H9 (cell line): ENCODE data around the gene RGS9. TPM values are rescaled to one million over a fixed set of nuclear protein-coding genes. Genes with fewer than 3 reads are reported as not detected.

Experiments used
- DNase-seq: peaks from one replicate; pipeline ENCODE4 v3.0.0-alpha.2; 2017
- H2AFZ ChIP-seq: one replicate; pipeline ENCODE4 v1.6.1; 2013; ENCODE audit warnings: mild to moderate bottlenecking, low read length, control low read depth, moderate library complexity
- H2AK5ac ChIP-seq: 2 replicates; pipeline ENCODE4 v1.6.1; 2013; ENCODE audit warnings: low read length, control low read depth, mixed read lengths; ENCODE audit not compliant: insufficient read length
- H2BK120ac ChIP-seq: one replicate; pipeline ENCODE4 v1.6.1; 2013; ENCODE audit warnings: low read depth, mild to moderate bottlenecking, low read length, control low read depth, inconsistent platforms; ENCODE audit not compliant: poor library complexity, severe bottlenecking
- H2BK12ac ChIP-seq: 2 replicates; pipeline ENCODE4 v1.6.1; 2013; ENCODE audit warnings: low read length, control low read depth, mixed read lengths, low read depth; ENCODE audit not compliant: insufficient read length
- H2BK15ac ChIP-seq: 2 replicates; pipeline ENCODE4 v1.6.1; 2013; ENCODE audit warnings: low read depth, low read length, control low read depth
- H2BK20ac ChIP-seq: one replicate; pipeline ENCODE4 v1.6.1; 2013; ENCODE audit warnings: low read depth, mild to moderate bottlenecking, low read length, control low read depth, inconsistent platforms; ENCODE audit not compliant: poor library complexity, severe bottlenecking
- H2BK5ac ChIP-seq: 2 replicates; pipeline ENCODE4 v1.6.1; 2013; ENCODE audit warnings: low read length, control low read depth, mixed read lengths; ENCODE audit not compliant: insufficient read length
- H3K14ac ChIP-seq: 2 replicates; pipeline ENCODE4 v1.6.1; 2013; ENCODE audit warnings: low read length, control low read depth; ENCODE audit not compliant: insufficient read depth
- H3K18ac ChIP-seq: 2 replicates; pipeline ENCODE4 v1.6.1; 2013; ENCODE audit warnings: low read depth, mild to moderate bottlenecking, mixed read lengths, low read length, control low read depth; ENCODE audit not compliant: insufficient read length
- H3K23ac ChIP-seq: 2 replicates; pipeline ENCODE4 v1.6.1; 2013; ENCODE audit warnings: low read length, control low read depth, mixed read lengths, low read depth; ENCODE audit not compliant: insufficient read length
- H3K23me2 ChIP-seq: 2 replicates; pipeline ENCODE4 v1.6.1; 2013; ENCODE audit warnings: low read depth, mild to moderate bottlenecking, mixed read lengths, low read length, control low read depth; ENCODE audit not compliant: insufficient read length, poor library complexity, severe bottlenecking
- H3K27ac ChIP-seq: 2 replicates; pipeline ENCODE4 v1.5.1; 2013; ENCODE audit warnings: low read length, control low read depth, mixed read lengths, low read depth; ENCODE audit not compliant: insufficient read length
- H3K27me3 ChIP-seq: 2 replicates; pipeline ENCODE4 v1.6.1; 2013; ENCODE audit warnings: low read length, control low read depth, inconsistent platforms; ENCODE audit not compliant: insufficient read depth
- H3K4ac ChIP-seq: 2 replicates; pipeline ENCODE4 v1.6.1; 2013; ENCODE audit warnings: low read depth, mild to moderate bottlenecking, control low read depth, inconsistent platforms, low read length, moderate library complexity
- H3K4me1 ChIP-seq: 2 replicates; pipeline ENCODE4 v1.6.1; 2013; ENCODE audit warnings: low read length, control low read depth, inconsistent platforms; ENCODE audit not compliant: insufficient read depth
- H3K4me2 ChIP-seq: 2 replicates; pipeline ENCODE4 v1.6.1; 2013; ENCODE audit warnings: low read length, control low read depth, mixed read lengths; ENCODE audit not compliant: insufficient read length, insufficient read depth
- H3K56ac ChIP-seq: 2 replicates; pipeline ENCODE4 v1.6.1; 2013; ENCODE audit warnings: low read depth, mild to moderate bottlenecking, mixed read lengths, low read length, control low read depth; ENCODE audit not compliant: insufficient read length
- H3K79me1 ChIP-seq: 2 replicates; pipeline ENCODE4 v1.6.1; 2013; ENCODE audit warnings: low read depth, mild to moderate bottlenecking, moderate library complexity, low read length, control low read depth, inconsistent platforms; ENCODE audit not compliant: insufficient read depth, poor library complexity, severe bottlenecking
- H3K79me2 ChIP-seq: 2 replicates; pipeline ENCODE4 v1.6.1; 2013; ENCODE audit warnings: low read length, control low read depth, inconsistent platforms; ENCODE audit not compliant: insufficient read depth
- H3K9ac ChIP-seq: 2 replicates; pipeline ENCODE4 v1.6.1; 2013; ENCODE audit warnings: low read length, control low read depth, mixed read lengths; ENCODE audit not compliant: insufficient read length; ENCODE audit errors: extremely low read depth
- H3K9me3 ChIP-seq: one replicate; pipeline ENCODE4 v1.6.1; 2013; ENCODE audit warnings: low read depth, low read length, inconsistent platforms; ENCODE audit not compliant: control insufficient read depth
- H3T11ph ChIP-seq: one replicate; pipeline ENCODE4 v1.6.1; 2013; ENCODE audit warnings: mild to moderate bottlenecking, low read length, control low read depth, inconsistent platforms
- H4K20me1 ChIP-seq: one replicate; pipeline ENCODE4 v1.6.1; 2013; ENCODE audit not compliant: control insufficient read depth, insufficient read length, insufficient read depth
- H4K5ac ChIP-seq: 2 replicates; pipeline ENCODE4 v1.6.1; 2013; ENCODE audit warnings: low read depth, mild to moderate bottlenecking, mixed read lengths, low read length, control low read depth; ENCODE audit not compliant: insufficient read length
- H4K8ac ChIP-seq: replicated peaks from 2 replicates; pipeline ENCODE4 v1.6.1; 2013; ENCODE audit warnings: low read length, control low read depth, mixed read lengths, low read depth; ENCODE audit not compliant: insufficient read length
- H4K91ac ChIP-seq: 2 replicates; pipeline ENCODE4 v1.6.1; 2013; ENCODE audit warnings: low read depth, mild to moderate bottlenecking, moderate library complexity, mixed read lengths, low read length, control low read depth; ENCODE audit not compliant: insufficient read length
- H3K27ac Mint-ChIP-seq, 3 experiments: 2 replicates in 2 of 3; 3 replicates in 1 of 3; pipeline ENCODE4 v1.8.0; 2020 to 2021; ENCODE audit warnings: mixed read lengths in 3 of 3, mild to moderate bottlenecking in 1 of 3, moderate library complexity in 1 of 3
- H3K27me3 Mint-ChIP-seq: 2 replicates; pipeline ENCODE4 v1.8.0; 2021; ENCODE audit warnings: low read depth, mild to moderate bottlenecking, moderate library complexity, mixed read lengths
- H3K36me3 Mint-ChIP-seq, 3 experiments: 2 replicates in 2 of 3; 3 replicates in 1 of 3; pipeline ENCODE4 v1.8.0; 2020 to 2021; ENCODE audit warnings: low read depth in 3 of 3, mixed read lengths in 3 of 3; ENCODE audit not compliant: insufficient read depth in 1 of 3
- H3K4me1 Mint-ChIP-seq, 2 experiments: 2 replicates each; pipeline ENCODE4 v1.8.0; 2020; ENCODE audit warnings: mixed read lengths in 2 of 2
- H3K4me3 Mint-ChIP-seq, 2 experiments: 2 replicates in 1 of 2; 3 replicates in 1 of 2; pipeline ENCODE4 v1.8.0; 2020 to 2021; ENCODE audit warnings: mild to moderate bottlenecking in 2 of 2, mixed read lengths in 2 of 2, moderate library complexity in 1 of 2
- H3K9me3 Mint-ChIP-seq, 2 experiments: 2 replicates in 1 of 2; 3 replicates in 1 of 2; pipeline ENCODE4 v1.8.0; 2020; ENCODE audit warnings: mild to moderate bottlenecking in 2 of 2, mixed read lengths in 2 of 2, moderate library complexity in 1 of 2
- CTCF ChIP-seq: fragments of 200-600 bp; sonication (generic); conservative IDR thresholded peaks from 3 replicates; pipeline ENCODE4 v1.8.0; 2021; ENCODE audit warnings: antibody characterized with exemption, mild to moderate bottlenecking
- WGBS: extraction: QIAGEN DNeasy Blood & Tissue Kit; methylation state at CpG from one replicate; pipeline ENCODE4 v1.1.7; 2013; ENCODE audit warnings: missing lambda C conversion rate, low lambda C conversion rate, mixed read lengths; ENCODE audit not compliant: insufficient read length; ENCODE audit errors: extremely low coverage; 5-methylcytosine and 5-hydroxymethylcytosine counted together
- total RNA-seq: library from RNA; stranded (reverse); gene quantifications from 2 replicates; pipeline ENCODE4 v1.2.1, GENCODE V29; 2021

RGS9 gene
- total RNA-seq, 1 experiment from 2014 or later = 12.0 TPM

GRCh38 chr17:65154770-65155589 lies 17.8 kb downstream of the RGS9 start:
- Histone ChIP-seq H3K23ac (no peak overlapping the region), H3K79me2 (no peaks in the 10 kb centered on the region), H3K18ac (no peak overlapping the region), H2AFZ (no peak overlapping the region), H2BK120ac (no peak overlapping the region), H4K5ac (no peak overlapping the region), H4K20me1 (no peaks in the 10 kb centered on the region), H2AK5ac (no peak overlapping the region), H4K91ac (no peak overlapping the region), H3T11ph (no peak overlapping the region), H2BK15ac (no peak overlapping the region), H3K9ac (no peak overlapping the region), H3K4me1 (peaks cover 3% of the 10 kb centered on the region; the same call in 1 of the 2 replicates), H2BK20ac (no peak overlapping the region), H3K14ac (no peak overlapping the region), H3K9me3 (no peaks in the 10 kb centered on the region), H2BK5ac (no peak overlapping the region), H3K23me2 (no peaks in the 10 kb centered on the region), H3K27me3 (no peaks in the 10 kb centered on the region), H2BK12ac (no peak overlapping the region), H3K4ac (no peak overlapping the region), H4K8ac (no peak overlapping the region), H3K56ac (no peak overlapping the region), H3K27ac (no peak overlapping the region), H3K4me2 (no peak overlapping the region), H3K79me1 (no peaks in the 10 kb centered on the region)
- no peak for DNase-seq
- no CpG with 5 or more reads among the region's 4 CpGs for WGBS
- no peak overlapping the region for H3K4me3 Mint-ChIP-seq
- H3K36me3 Mint-ChIP-seq = no peaks in the 10 kb centered on the region
- no peak overlapping the region; a peak in 3 of 7 replicates for H3K27ac Mint-ChIP-seq
- no peaks in the 10 kb centered on the region for H3K9me3 Mint-ChIP-seq
- H3K4me1 Mint-ChIP-seq = peaks cover 16 to 18% of the 10 kb centered on the region in 2 experiments
- H3K27me3 Mint-ChIP-seq = peaks cover 2% of the 10 kb centered on the region; the same call in 1 of the 2 replicates
- no peak for TF ChIP-seq CTCF
